HG03571 (cell line): ENCODE data around the gene KCNH1.

Experiments
- ATAC-seq: cut with Tn5 transposase; IDR thresholded peaks from one replicate; pipeline ENCODE4 v1.9.1; 2021; ENCODE audit not compliant: unreplicated experiment

The KCNH1 gene

DNA sequence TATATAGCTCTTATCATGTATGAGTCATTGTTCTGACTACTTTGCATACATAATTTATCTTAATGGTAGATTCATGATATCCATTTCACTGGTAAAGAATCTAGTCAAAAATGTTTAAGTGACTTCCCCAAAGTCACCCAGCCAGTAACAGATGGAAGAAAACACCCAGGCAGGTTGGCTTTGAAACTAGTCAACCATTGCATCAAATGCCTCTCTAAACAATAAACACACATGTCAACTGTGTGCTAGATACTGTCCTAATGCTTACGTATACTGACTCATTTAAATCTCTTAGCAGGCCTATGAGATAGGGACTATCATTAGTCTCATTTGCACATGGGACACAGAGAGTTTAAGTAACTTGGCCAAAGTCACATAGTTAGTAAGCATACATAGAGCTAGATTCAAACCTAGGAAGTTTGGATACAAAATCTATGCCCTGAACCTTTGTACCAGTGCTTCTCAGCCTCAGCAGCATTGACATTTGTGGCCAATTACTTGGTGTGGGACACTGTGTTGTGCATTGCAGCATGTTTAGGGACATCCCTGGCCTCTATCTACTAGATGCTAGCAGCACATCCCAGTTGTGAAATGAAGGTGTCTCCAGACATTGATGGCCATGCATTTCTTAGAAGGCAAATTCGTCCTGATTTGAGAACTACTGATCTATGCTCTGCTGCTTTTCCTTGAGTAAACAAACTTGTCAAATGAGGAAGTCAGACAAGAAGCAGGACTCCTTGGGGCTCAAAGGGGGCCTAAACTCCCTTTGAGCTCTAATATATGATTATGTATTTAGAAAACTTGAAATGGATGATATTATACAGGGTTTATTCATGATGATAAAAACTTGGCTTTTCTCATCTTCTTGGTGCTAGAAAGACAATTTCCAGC lies 316.3 kb downstream of the KCNH1 start:
- no peak for ATAC-seq

DNA sequence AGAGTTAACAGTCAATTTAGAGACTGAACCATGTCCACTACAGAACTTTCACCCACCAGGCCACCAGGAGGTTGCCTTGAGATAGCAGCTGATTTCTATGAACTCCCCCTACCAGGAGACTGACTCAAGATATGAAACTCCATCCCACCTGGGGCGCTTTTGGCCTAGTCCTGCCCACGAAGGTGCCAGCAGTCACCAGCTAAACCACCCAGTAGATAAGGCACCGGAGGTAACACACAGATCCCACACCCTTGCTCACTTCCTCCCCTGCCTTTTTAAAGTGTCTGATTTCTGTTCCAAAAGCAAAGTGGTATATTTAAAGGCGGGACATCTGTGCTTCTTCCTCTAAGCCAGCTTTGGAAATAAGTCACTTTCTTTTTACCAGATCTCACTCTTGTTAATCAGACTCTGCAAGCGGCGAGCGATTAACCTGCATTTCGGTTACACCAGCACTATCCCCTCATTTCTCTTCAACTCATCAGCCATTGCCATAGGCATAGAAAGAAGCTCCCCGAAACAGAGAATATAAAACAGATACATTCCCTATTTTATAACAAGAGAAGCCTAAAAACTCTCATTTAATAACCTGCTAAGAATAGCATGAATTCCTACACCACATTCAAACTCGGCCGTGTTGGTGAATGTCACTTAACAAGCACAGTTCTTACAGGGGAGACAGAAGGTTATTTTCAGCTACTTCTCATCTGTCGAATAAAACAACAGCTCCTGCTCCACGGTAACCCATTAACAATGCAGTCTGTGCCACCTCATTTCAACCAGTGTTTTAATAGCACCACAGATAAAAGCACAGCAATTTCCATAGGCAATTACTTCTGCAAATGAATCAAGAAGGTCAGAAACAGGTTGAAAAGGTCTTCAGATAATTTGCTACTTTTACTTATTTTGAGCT lies 318.1 kb downstream of the KCNH1 start:
- ATAC-seq = no peak

DNA sequence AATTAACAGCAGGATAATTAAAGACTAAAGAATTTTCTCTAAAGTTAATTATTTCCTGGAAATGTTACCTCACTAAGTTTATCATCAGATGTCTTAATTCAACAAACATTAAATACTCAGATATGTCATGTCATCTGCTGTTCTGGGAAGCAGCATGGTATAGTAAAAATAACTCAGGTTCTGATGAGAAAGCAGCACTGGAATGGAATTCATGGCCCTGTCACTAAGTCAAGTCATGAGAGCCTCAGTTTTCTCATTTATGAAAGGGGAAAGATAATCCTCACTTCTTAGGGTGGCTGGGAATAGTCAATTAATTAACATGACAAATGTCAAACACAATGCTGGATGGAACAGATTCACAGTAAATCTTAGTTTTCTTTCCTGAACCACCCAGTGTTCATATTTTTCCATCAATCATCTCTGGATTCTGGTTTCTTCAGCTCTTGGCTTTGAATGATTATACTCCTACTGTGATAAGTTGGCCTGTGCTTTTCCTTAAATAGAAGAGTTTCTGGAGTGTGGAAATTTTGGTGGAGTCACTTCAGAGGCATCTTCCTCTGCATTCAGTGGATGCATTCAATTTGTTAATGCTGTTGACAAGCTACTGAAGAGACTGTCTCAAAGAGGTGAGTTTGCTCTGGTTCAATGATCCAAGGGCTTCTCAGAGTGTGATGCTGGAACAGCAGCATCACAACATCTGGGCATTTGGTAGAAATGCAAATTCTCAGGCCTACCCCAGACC lies 319.4 kb downstream of the KCNH1 start:
- ATAC-seq = no peak

DNA sequence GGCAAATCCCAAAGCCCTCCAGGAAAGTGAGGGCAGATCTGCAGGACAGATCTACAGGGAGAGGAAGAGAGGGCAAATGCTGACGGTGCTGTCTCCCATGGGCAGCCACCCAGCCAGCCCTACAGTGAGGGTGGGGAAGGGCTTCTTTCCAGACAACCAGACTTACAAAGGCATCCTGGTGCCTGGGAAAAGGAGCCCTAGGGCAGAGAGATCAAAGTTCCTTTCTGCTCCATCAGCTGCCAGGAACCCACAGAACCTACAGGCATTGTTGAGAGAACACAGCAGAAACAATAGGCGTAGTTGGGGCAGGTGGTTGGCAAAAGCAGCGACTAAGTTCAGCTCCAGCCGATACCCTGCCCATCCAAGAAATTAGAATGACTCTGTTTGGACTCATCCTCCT lies 332.4 kb downstream of the KCNH1 start:
- ATAC-seq = no peak

DNA sequence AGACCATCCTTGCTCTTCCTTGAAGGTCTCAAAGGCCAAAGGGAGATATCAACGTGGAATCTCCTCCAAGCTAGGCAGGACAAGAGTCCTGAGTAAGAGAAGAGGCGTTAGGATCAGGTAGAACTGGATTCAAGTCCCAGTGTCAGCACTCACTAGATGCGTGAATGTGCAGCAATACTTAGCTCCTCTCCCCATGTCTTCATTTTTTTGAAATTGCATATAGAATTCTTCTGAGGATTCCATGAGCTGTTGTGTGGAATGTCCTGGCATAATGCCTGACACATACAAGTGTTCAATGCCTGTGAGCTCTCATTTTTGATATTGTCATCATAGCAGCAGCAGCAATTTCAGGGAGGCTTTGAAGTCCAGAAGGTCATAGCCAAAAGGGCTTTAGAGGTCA lies 333.2 kb downstream of the KCNH1 start:
- no peak for ATAC-seq

DNA sequence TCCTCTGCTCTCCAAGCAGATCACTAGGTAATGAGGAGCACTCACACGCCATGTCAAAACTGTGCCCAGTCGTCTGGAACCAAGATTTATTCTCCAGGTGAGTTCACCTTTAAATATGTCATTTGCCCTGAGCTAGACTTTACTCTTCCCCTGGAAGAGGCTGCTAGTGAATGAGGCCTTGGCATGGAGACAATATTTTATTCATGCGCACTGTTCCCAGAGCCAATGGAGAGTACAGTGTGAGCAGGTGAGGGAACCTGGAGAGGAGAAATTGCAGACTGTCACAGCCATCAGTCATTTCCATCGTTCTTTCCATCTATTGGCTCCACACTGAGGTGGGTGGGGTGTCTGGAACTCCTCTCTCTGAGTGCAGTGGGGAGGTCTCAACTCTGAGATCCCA lies 333.6 kb downstream of the KCNH1 start:
- no peak for ATAC-seq

DNA sequence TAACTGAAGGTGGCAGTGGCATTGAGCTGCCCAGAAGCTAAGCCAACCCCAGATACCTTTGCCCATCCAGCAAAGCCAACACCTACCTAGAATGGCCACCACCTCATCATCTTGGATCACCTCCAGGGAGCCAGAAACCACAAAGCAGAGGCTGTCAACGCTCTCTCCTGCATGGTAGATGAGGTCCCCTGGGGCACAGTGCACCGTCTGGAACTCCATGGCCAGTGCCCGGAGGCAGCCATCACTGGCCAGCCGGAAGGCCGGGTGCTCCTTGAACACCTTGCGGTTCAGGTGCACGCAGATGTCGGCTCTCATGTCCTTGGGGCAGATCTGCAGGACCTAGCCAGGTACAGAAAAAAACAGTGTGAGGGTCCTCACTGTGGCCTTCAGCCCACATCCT lies 336.5 kb downstream of the KCNH1 start:
- no peak for ATAC-seq

DNA sequence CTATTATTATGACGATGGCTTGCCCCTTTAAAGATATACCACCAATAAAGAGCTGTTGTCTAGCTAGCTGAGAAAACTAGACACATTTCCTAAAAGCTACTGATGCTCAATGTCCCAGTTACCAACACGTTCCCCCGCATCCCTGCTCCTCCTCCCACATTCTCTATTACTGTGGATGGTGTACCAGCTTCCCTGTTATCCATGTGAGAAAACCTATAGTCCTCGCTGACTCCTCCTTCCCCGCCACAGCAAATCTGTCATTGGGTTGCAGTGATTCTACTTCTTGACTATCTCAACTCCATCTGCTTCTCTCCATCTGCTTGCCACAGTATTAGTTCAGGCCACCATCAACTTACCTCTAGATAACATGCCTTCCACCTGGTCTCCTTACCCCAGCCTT lies 337.5 kb downstream of the KCNH1 start:
- ATAC-seq = no peak

DNA sequence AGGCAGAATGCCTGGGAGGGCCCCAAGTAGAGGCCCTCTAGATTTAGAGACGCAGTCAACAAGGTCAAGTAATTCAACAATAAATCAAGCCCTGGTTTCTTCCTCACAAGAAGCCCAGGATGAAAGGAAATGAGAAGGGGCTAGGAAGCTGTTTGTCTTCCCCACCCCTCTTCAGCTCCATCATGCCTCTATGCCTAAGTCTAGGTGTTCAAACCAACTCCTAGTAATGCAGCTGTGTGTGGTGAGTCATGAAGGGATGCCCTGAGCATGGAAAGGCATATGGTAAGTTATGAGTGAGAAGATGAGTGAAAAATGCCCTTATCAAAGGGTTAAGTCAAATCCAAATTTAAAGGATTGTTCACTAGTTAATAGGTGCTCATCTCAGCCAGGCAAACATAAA lies 339.5 kb downstream of the KCNH1 start:
- ATAC-seq = no peak

DNA sequence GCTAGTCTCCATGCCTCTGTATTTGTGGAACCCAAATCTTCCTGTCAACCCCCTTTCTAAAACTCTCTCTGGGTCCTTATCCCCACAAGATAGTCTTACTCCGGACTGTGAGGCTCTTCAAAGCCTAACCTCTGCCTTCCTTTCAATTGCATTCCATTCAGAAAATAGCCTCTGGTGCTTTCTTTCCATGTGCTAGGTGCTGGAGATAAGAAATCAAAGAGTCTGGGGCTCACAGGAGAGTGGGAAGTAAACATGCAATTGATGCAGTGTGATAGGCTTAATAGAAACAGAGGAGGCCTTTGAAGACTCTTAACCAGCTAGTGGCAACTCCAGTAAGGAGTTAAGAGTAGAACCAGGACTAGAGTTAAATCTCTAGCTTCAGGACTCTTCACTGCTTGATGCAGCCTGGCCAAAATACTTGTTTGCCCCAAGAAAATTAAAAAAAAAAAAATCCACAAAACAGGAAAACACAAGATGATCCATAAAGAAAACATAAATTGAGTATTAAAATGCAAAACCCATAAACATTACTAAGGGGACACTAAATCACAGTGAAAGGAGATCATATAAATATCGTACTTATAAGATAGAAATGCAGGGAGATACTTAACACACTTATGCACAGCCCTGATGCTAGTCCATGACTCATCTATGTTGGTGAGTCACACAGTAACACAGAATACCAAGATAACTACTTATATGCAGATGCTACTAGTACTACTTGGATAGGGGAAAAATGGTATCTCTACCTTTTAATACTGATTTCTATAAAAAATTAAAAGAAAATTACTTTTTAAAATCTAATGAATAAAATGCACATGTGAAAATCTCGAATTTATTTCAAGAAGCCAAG lies 341.5 kb downstream of the KCNH1 start:
- no peak for ATAC-seq

DNA sequence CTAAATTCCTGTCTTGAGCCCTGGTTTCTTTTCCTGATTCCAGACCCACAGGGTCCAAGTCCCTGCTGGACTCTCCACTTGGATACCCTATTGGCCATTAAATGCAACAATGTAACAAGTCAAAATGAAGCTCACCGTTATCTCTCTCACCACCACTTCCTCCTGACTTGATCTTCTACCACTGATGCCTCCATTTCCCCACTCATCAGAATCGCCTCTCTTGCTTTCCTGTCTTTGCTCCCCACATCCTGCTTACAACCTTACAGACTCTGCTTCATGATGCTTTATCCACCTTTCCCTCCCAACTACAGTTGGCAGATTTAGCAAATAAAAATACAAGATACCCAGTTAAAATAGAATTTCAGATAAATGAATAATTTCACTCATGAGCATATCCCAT lies 343.8 kb downstream of the KCNH1 start:
- ATAC-seq = no peak

DNA sequence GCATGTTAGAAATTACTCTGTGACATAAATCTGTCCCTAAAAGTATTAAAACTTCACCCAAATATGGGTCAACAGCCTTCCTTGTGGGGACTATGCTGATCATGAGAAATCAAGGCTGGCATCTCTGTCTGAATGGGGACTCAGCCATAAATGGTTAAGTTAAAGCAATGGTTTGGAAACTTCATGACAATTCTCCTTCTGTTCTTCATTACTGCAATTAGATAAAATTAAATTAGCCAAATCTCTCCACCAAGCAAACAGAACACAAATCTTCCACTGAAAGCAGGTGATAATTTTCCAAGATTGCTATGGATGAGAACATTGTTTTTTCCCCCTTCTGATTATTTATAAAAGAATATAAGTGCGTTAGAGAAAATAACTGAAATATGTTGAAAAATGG lies 346.1 kb downstream of the KCNH1 start:
- ATAC-seq = no peak

DNA sequence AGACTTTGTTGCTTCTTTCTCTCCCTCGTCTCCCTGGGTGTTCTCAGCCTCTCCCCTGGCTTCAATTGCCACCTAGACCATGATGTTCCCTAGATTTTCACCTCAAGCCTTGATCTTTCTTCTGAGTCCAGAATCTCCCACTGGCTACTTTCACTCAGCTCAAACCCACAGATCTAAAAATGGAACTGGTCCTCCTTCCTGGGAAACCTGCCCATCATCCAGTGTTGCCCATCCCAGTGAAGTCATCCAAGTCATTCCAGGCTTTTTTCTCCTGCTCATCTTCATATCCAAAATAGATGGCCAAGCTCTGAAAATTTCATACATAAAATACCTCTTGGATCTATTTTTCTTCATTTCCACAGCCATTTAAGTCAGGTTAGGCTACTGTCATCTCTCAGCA lies 347.4 kb downstream of the KCNH1 start:
- no peak for ATAC-seq

DNA sequence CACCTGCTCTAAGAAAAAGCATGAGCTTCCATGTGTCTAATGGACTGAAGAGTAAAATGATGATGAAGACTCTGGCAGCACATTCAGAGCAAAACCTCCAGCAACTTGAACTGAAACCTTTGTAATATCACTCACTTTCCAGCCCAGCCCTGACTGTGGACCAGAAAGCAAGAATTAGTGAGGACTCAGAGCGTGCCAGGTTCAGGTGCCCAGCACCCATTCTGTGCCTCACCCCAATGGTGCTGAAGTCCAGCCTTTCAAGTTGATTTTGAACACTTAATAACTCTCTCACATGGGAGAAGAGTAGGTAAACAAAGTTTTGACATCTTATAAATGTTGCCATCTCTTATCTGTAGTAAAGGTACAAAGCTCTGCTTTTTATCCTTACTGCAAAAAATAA lies 350.0 kb downstream of the KCNH1 start:
- no peak for ATAC-seq

DNA sequence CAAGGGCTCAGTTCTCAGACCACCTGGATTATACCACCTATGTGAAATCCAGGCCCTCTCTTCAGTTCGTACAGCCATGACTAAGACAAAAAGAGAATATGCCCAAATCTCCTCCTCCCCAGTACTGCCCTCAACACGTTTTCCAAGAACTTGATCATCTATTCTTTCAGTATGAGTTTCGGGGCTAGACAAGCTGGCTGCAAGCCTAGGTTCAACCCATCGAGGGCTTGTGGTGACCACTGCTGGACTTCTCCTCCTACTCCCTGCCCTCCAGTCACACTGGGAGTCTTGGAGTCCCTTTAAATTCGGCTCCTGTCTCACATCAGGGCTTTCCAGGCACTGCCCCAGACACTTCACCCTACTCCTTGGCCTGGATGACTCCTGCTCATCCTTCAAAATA lies 352.3 kb downstream of the KCNH1 start:
- no peak for ATAC-seq

DNA sequence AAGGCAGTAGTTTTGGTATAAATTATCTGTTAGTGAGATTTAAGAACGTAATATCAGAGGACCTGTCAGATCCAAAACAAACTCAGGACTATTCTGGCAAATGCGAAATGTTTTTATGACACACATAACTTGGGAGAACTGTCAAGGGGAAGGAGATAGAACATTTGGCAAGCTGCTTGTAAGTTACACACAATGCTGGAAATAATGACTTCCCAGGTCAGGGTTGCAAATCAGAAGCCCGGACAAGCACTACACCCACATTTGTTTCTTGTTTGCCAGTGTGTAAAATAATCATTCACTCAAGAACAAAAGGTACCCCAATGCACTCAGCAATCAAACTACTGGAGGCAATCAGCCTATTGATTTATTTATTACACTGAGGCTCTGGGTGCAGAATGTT lies 354.7 kb downstream of the KCNH1 start:
- no peak for ATAC-seq

DNA sequence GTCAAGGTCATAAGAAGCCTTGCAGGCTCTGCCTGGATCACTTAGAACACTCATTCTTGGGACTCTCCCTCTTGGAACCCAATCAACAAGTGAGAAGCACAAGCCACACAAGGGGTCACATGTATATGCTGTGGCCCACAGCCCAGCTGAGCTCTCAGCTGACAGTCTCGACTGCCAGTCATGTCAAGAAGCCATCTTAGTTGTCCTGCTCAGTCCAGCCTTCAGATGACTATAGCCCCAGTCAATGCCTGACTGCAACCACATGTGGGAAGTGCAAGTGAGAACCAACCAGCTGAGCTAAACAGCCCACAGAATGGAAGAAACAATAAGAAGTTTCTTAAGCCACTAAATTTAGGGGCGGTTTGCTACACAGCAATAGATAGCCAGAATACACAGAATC lies 356.0 kb downstream of the KCNH1 start:
- no peak for ATAC-seq

DNA sequence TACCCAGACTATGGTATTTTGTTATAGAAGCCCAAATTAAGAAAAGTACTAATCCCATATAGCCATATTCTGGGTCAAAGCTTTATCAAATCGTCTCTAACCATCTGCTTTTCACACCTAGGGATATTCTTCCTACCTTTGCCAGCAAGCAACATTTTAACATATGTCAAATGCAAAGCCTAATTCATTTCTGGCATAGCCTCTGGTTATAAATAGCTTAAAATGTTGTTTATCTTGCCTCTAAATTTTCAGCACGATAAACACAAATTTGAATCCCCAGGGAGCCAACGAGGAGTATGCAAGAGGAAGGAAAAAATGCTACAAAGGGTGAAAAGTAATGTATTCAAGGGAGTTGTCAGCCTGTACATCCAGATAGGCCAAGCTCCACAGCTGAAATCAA lies 357.2 kb downstream of the KCNH1 start:
- no peak for ATAC-seq

DNA sequence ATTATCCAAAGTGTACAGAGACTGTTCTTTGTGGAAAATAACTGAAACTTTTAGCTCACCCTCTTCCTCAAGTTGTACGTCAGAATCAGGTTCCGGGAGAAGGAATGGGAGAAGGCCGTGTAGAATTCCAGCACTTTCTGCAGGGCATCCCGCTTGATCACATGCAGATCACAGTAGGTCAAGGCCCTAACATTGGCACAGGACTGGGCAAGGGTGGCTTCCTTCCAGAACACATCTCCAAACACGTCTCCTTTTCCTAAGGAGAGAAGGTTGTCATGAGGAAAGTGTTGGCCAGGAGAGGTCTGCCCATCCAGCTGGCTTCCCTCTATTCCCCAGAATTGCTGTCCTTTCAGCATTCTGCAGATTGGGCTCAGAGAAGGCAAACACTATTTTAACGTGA lies 358.7 kb downstream of the KCNH1 start:
- no peak for ATAC-seq

DNA sequence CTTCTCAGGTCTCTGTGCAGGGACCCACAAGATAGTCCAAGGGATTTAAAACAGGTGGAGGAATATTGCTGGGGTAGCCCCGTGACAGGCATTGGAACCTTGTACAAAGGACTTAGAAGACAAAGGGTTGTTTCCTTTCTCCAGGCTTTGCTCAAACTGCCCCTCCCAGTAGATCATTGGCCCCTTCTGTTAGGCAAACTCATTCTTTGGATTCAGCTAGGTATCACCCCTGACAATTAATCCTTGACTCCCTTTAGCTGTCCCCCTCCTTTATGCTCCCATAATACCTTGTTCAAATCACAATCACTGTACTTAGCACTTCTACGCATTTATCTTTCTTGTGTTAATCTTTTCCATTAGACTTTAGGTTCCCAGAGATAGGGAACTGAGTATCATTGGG lies 360.5 kb downstream of the KCNH1 start:
- ATAC-seq = no peak

DNA sequence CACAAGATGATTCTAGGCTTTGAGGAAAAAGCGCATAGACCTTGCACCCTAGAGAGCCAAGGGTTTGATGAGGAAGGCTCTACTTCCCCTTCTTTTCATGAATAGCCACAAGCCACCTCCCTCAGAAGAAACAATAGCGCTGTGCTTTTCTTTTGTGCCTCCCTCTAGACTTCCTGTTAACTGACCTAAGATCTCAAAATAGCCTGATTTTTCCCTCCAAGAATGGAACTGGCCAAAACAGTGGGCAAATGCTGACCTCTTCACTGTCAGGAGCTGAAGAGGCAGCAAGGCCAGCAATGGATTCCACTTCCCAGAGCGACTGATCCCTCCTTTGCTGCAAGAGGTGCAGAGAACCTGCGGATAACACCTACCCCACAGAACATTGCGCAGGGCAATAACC lies 362.8 kb downstream of the KCNH1 start:
- no peak for ATAC-seq
